Brain pericyte (primary cell): Measurements from ENCODE around the gene FABP2.
A peak's percentile ranks its signal among the peaks of the same experiment; 100 is the strongest.
"Not testable (repeated sequence)": the region's sequence is repeated elsewhere in the genome, so short reads cannot be mapped to it uniquely, and the experiment has no call there.

Experiments used
- DNase-seq: peaks from one replicate; pipeline ENCODE4 v3.0.0-alpha.2; 2012; ENCODE audit warnings: low read depth, low spot score

The FABP2 gene

GRCh38 chr4:119313237-119313636, 8.7 kb downstream of the FABP2 start:
- no peak for DNase-seq

DNA sequence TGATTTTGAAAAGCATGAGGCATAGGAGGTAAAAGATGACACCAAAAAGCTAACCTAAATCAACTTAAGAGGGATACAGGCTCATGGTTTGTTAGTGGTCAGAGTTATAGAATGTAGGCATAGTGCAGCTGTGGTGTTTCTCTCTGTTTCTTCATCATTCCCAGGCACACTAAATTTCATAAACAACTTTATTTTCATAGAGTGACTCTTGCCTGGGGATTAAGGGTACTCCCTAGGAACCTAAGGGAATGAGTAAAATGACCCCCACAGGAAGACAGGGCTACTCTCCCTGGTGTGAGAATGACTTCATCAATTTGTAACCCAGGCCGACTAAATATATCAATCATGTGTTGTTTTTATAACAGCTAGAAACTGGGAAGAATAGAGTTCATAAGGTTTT, 11.1 kb downstream of the FABP2 start:
- peak; percentile 83 for DNase-seq

DNA sequence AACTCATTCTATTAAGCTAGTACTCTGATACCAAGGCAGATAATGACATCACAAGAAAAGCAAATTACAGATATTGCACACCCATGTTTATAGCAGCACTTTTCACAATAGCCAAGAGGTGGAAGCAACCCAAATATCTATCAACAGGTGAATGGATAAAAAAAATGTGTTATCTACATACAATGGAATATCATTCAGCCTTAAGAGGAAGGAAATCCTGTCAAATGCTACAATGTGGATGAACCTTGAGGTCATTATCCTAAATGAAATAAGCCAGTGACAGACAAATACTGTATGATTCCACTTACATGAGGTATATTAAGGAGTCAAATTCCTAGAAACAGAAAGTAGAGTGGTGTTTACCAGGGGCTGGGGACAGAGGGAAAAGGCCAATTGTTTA, 14.3 kb downstream of the FABP2 start:
- DNase-seq, result no peak

- no peak for DNase-seq
Observed at GRCh38 chr4:119304431-119304830, 17.5 kb downstream of the FABP2 start.

- no peak for DNase-seq
Observed at GRCh38 chr4:119303587-119304305, 18.2 kb downstream of the FABP2 start.

DNA sequence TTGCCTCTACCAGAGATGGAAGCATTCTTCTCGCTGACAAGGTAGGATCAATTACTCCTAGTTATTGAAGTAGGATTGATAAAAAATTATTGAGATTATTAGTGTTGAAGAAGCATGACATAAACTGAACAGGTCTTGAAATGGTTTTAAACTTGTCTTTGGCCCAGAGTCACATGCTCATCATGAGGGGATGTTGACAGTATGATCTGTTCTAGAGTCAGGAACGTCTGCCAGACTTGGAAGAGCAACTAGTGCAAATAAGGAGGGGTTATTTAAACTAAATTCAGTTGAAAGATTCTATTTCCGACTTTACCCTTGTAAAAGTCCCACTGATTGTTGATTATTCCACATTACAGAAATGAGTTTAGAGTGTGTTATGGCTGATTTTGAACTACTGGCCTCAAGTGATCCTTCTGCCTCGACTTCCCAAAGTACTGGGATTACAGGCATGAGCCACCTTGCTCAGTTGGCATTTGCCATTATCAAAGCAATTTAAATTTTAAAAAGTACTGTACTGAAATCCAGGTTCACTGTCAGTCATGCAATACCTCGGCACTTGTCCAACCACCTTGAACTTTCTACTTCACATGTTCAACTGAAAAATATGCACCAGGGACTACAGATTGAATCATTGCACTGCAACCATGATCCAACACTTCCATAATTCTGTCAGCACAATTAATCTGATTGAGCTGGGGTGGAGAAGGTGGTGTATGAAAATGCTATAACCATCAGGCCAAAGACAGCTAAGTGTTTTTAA, 19.7 kb downstream of the FABP2 start:
- DNase-seq, result no peak

- peak; percentile 53 for DNase-seq
Observed at GRCh38 chr4:119300101-119300978, 21.6 kb downstream of the FABP2 start.

- no peak for DNase-seq
Observed at GRCh38 chr4:119299741-119300100, 22.2 kb downstream of the FABP2 start.

GRCh38 chr4:119299260-119299671, 22.7 kb downstream of the FABP2 start:
- DNase-seq, result no peak

DNA sequence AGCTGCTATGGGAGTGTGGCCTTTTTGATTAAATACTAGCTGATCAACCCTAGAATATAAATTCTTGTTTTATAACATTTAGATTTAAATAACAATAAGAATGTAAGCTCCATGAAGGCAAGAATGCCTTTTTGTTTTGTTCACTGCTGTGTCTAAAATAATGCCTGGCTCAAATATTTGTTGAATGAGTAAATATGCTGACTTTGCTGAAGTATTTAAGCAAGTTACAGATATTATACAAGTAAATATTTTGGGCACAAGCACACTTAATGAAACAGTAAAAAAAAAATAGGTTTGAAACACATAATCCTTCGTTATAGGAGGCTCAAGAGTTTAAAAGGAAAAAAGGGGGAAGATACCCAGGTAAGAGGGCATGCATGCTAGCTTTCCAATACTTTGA, 24.1 kb downstream of the FABP2 start:
- no peak for DNase-seq

- no peak for DNase-seq
Observed at GRCh38 chr4:119296356-119296755, 25.6 kb downstream of the FABP2 start.

DNA sequence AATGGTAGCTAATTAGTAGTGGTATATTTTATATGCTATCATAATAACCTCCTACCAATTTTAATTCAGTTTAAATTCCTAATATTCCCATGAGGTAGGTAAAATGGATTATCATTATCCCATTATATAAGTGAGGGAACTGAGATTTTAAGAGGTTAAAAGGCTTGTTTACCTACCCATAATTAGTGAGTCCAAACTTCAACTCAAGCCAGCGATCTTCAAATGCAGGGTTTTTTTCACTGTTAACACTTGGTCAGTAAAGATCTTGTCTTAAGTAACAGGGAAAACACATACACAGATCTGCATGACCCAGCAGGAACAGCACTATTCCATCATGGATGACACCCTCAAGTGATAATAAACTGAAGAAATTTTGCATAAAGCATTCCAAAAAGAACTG, 31.3 kb downstream of the FABP2 start:
- DNase-seq, result no peak

DNA sequence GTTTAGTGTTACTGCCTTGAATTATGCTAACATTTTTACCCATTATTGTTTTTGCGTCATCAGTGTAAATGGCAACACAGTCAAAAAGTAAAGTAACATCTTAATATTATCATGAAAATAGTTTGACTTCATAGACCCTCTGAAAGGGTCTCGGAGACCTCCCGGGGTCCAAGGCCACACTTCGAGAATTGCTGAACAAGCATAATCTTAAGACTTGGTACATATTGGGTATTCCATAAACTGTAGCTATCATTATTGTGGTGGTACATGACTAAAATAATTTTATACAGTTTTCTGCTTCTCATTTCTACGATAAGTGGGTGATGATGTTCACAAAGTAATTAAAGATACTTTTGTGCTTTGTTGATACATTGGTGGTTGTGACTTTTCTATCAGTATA, 32.6 kb downstream of the FABP2 start:
- no peak for DNase-seq

GRCh38 chr4:119286377-119287002, 35.4 kb downstream of the FABP2 start:
- peak; percentile 53 for DNase-seq

- no peak for DNase-seq
Observed at GRCh38 chr4:119284876-119285780, 36.8 kb downstream of the FABP2 start.

GRCh38 chr4:119281393-119281792, 40.5 kb downstream of the FABP2 start:
- DNase-seq, result no peak

DNA sequence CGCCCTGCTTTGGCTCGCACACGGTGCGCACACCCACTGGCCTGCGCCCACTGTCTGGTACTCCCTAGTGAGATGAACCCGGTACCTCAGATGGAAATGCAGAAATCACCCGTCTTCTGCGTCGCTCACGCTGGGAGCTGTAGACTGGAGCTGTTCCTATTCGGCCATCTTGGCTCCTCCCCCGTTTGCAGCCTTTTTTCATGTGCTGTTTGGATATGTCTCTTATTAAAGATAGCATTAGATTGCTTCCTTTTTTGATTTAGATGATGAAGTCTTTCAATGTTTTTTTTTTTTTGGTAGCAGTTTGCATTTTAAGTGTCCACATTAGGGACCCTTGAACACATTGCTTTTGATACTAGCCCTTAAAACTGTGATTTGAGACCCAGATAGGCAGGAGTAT, 42.0 kb downstream of the FABP2 start:
- not testable (repeated sequence) for DNase-seq

- not testable (repeated sequence) for DNase-seq
Observed at GRCh38 chr4:119279541-119279940, 42.4 kb downstream of the FABP2 start.

- DNase-seq, result no peak
Observed at GRCh38 chr4:119271361-119272085, 50.4 kb downstream of the FABP2 start.

DNA sequence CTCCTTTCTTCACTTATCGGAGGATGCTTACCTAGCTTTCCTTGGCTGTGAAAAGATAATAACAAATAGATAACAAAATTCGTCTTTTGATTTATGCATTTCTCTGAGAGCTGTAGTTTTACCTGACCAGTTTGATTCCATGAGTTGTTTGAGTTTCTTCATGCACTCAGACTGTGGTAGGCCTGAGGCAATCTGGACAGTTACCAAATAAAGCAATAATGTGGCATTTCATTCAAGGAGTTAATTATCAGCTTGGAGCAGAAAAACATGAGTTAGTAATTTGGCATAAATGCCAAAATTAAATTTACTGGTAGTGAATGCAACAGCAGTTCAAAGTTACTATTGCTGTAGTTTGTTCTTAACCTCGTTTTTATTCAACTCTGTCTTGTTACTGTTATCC, 53.5 kb downstream of the FABP2 start:
- no peak for DNase-seq
